Ectodermal cell (in vitro differentiated cells): ENCODE data around the gene INAVA. TPM values are rescaled to one million over a fixed set of nuclear protein-coding genes. Genes with fewer than 3 reads are reported as not detected.

ENCODE experiments used
- H3K27ac ChIP-seq: 2 replicates; pipeline ENCODE4 v1.7.0; 2013; ENCODE audit warnings: mild to moderate bottlenecking, low read depth, low read length; ENCODE audit not compliant: insufficient read depth, poor library complexity, severe bottlenecking
- H3K27me3 ChIP-seq: 2 replicates; pipeline ENCODE4 v1.7.0; 2013; ENCODE audit warnings: mild to moderate bottlenecking, low read length; ENCODE audit not compliant: insufficient read depth, control insufficient read depth, poor library complexity, severe bottlenecking
- H3K36me3 ChIP-seq: one replicate; pipeline ENCODE4 v1.7.0; 2013; ENCODE audit warnings: low read length; ENCODE audit not compliant: control insufficient read depth, insufficient read depth
- H3K4me1 ChIP-seq: one replicate; pipeline ENCODE4 v1.7.0; 2013; ENCODE audit warnings: low read length; ENCODE audit not compliant: control insufficient read depth, insufficient read depth
- H3K4me3 ChIP-seq: 2 replicates; pipeline ENCODE4 v1.7.0; 2013; ENCODE audit warnings: low read depth, low read length, control low read depth; ENCODE audit not compliant: insufficient read depth
- H3K9me3 ChIP-seq: 2 replicates; pipeline ENCODE4 v1.7.0; 2013; ENCODE audit warnings: mild to moderate bottlenecking, low read length, moderate library complexity; ENCODE audit not compliant: control insufficient read depth
- WGBS, 2 experiments: methylation state at CpG; one replicate each; pipeline ENCODE4 v1.1.7; 2013; ENCODE audit warnings: missing lambda C conversion rate in 2 of 2; 5-methylcytosine and 5-hydroxymethylcytosine counted together
- polyA plus RNA-seq, 4 experiments: library from polyadenylated mRNA; stranded (reverse); fragments of 50-300 nt; gene quantifications; one replicate each; pipeline ENCODE4 v1.2.3, GENCODE V29; 2013

Gene INAVA, protein sequence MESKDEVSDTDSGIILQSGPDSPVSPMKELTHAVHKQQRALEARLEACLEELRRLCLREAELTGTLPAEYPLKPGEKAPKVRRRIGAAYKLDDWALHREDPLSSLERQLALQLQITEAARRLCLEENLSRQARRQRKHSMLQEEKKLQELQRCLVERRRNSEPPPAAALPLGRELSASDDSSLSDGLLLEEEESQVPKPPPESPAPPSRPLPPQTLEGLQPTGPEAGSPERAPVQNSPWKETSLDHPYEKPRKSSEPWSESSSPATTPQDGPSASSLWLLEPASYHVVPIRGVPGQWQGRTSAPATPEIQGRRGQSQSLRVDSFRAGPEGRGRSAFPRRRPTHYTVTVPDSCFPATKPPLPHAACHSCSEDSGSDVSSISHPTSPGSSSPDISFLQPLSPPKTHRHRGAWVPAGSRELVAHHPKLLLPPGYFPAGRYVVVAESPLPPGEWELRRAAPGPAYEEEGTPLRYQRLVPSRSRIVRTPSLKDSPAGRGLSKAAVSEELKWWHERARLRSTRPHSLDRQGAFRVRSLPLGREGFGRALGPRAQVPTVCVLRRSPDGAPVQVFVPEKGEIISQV
- 58.1 TPM for polyA plus RNA-seq (2013, experiment 1 of 4)
- 66.2 TPM for polyA plus RNA-seq (2013, experiment 2 of 4)
- 43.7 TPM for polyA plus RNA-seq (2013, experiment 3 of 4)
- polyA plus RNA-seq (2013, experiment 4 of 4): 46.4 TPM

DNA sequence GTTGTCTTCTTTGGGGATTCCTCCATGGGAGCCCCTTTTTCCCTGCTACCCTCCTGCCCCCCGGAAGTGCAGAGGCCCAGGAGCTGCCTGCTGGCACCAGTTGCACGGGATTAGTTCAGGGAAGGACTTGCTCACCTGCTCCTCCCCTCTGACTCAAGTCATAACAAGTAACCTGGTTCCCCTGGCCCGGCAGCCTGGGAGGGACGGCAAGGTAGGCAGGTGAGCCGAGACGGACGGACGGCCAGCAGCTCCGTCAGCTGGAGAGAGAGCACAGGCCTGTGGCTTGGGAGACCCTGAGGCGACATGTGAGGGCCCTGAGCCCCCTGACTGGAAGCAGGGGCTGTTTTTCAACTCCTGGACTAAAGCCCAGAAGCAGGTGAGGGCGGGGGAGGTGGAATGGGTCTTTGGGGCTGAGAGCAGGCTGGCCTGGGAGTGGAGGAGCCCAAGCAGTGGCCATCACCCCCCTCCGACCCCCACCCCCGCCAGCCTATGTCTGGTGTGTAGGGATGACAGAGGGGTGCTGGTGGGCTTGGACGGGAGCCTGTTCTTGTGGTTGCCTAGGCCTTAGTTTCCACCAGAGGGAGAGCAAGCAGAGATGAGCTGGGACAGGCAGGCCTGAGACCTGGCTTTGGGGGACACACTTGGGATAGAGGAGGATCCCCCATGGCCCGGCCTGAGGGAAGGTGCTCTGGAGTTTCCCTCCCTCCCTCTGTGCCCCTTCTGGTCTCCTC, at the start of gene INAVA:
TSS of gene INAVA (plus strand) at position 189 of the 731 bp plus-strand sequence. CDS start 3,501 bp downstream, outside the sequence.
- peak within 1 kb of the TSS; percentile 67 for H3K4me3 ChIP-seq
- no peak within 1 kb of the TSS for H3K27ac ChIP-seq
- peaks cover 11% of the 10 kb centered on the region for H3K36me3 ChIP-seq
- H3K9me3 ChIP-seq: no peaks in the 10 kb centered on the region
- H3K4me1 ChIP-seq: peaks cover 45% of the 10 kb centered on the region
- H3K27me3 ChIP-seq: no peaks in the 10 kb centered on the region
- WGBS, 2 experiments: 80 to 81% methylated on average over 15 of the region's 15 CpGs

DNA sequence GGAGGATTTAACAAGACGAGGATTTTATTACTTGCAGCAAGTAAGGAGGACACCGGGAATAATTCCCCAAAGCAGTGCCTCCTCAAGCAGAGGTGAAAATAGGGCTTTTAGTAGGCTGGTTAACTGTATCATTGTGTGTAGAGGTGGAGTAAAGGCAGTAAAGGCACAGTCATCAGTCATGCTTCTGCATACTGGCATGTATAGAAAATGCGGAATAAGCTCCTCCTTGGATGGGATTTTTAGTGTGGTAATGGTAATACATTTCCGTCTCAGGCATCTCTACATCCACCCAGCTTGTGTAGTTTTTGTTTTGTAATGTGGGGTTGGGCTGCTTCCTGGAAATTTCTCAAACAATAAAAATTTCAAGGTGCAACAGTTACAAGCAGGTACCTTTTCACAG, 49.3 kb upstream of the INAVA start:
- Histone ChIP-seq H3K4me1 (no peaks in the 10 kb centered on the region), H3K4me3 (no peak overlapping the region), H3K9me3 (no peaks in the 10 kb centered on the region), H3K36me3 (peaks cover 17% of the 10 kb centered on the region), H3K27ac (no peak overlapping the region), H3K27me3 (no peaks in the 10 kb centered on the region)
- 96 to 98% methylated on average over 4 of the region's 4 CpGs for WGBS, 2 experiments

DNA sequence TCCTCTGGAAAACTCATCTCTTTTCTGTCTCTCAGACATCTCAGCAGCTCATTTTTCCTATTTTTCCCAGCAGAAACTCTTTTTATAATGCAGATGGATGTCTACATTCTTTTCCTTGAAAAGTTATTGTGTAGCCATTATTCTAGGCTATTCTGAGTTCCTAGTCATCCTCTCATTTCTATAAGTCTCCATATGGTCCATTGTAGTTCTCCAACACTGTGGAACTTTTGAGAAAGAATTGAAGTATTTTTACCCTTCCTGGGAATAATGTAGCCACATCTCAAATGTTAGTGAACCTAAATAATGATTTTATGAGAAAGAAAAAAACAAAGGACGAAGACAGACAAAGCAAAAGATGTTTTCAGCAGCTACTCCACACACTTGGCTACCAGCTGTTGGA, 48.3 kb upstream of the INAVA start:
- Histone ChIP-seq H3K4me3 (no peak overlapping the region), H3K27ac (no peak overlapping the region), H3K27me3 (no peaks in the 10 kb centered on the region), H3K4me1 (no peaks in the 10 kb centered on the region), H3K36me3 (peaks cover 25% of the 10 kb centered on the region), H3K9me3 (no peaks in the 10 kb centered on the region)
- 86 to 95% methylated on average over 1 of the region's 1 CpG for WGBS, 2 experiments

DNA sequence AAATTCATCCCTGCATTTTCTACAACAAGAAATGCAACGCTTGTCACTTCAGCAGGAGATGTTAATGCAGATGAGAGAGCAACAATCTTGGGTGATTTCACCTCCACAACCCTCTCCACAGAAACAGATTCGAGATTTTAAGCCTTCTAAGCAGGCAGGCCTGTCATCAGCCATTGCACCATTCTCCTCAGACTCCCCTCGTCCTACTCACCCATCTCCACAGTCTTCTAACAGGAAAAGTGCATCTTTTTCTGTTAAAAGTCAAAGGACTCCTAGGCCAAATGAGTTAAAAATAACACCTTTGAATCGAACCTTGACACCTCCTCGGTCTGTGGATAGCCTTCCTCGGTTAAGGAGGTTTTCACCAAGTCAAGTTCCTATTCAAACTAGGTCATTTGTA, 45.3 kb upstream of the INAVA start:
- Histone ChIP-seq H3K4me3 (no peak overlapping the region), H3K36me3 (peaks cover 33% of the 10 kb centered on the region), H3K4me1 (no peaks in the 10 kb centered on the region), H3K27me3 (no peaks in the 10 kb centered on the region), H3K27ac (no peak overlapping the region), H3K9me3 (no peaks in the 10 kb centered on the region)
- 96% methylated on average over 6 of the region's 6 CpGs for WGBS, 2 experiments

DNA sequence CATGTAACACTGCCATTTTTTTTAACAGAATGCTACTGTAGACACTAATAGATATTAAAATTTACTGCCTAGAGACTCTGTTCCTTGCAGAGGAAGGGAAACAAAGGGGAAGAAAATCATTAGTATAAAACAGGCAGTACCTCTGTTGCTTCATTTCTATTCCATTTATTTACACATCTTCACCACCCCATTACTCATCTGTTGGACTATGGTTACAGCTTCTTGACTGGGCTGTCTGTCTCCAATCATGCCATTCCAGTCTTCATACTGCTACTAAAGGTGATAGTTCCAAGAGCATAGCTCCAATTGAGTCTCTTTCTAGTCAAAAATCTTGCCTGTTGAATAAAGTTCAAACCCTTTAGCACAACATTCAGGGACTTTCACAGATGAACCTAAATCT, 44.1 kb upstream of the INAVA start:
- no peaks in the 10 kb centered on the region for H3K9me3 ChIP-seq
- H3K27me3 ChIP-seq: no peaks in the 10 kb centered on the region
- H3K27ac ChIP-seq: no peak overlapping the region
- no peak overlapping the region for H3K4me3 ChIP-seq
- peaks cover 34% of the 10 kb centered on the region for H3K36me3 ChIP-seq
- H3K4me1 ChIP-seq: no peaks in the 10 kb centered on the region

DNA sequence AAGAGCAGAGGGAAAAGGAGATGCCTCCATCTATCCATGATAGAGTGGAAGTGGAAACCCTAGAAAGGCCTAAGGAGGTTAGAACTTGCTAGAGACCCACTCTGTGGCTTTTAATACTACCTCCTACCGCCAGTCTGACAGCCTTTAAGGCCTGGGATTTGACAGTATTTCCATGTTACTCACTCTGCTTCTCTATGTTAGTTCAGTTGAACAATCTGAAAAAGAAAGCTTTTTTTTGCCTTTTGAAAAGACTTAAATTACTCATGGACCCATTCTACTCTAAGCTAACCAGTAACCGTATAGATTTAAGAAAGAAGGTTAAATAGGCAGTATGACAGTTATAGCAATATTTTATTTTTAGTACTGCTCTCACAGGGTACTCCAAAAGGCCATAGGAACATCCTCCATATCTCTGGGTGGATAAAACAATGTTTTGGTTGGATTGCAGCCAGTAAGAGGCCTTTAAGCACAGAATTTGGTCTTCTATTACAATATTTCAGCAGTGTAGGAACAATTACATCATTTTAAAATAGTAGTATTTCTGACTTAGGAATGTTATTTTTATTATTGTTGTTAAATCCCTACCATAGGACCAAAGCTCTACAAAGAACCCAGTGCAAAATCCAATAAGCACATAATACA, 37.9 kb upstream of the INAVA start:
- WGBS, 2 experiments: 92 to 93% methylated on average over 1 to 2 of the region's 2 CpGs
- Histone ChIP-seq H3K36me3 (peaks cover 26% of the 10 kb centered on the region), H3K4me3 (no peak overlapping the region), H3K27ac (no peak overlapping the region), H3K4me1 (no peaks in the 10 kb centered on the region), H3K27me3 (no peaks in the 10 kb centered on the region), H3K9me3 (no peaks in the 10 kb centered on the region)

DNA sequence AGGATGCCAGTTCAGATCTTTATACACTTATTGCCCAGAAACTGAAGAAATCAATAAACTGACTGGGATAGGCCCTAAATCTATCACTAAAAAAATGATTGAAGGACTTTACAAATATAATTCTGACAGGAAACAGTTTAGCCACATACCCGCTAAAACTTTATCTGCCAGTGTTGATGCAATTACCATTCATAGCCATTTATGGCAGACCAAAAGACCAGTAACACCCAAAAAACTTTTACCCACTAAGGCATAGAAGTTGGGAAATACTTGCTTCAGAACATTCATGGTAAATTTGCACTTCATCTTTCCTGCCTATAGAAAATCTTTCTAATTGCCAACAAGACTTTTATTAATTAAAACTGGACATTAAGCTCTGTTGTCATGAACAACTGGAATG, 36.9 kb upstream of the INAVA start:
- 90 to 100% methylated on average over 1 of the region's 1 CpG for WGBS, 2 experiments
- H3K4me1 ChIP-seq: no peaks in the 10 kb centered on the region
- H3K4me3 ChIP-seq: no peak overlapping the region
- H3K9me3 ChIP-seq: no peaks in the 10 kb centered on the region
- no peaks in the 10 kb centered on the region for H3K27me3 ChIP-seq
- H3K27ac ChIP-seq: no peak overlapping the region
- H3K36me3 ChIP-seq: peaks cover 28% of the 10 kb centered on the region

DNA sequence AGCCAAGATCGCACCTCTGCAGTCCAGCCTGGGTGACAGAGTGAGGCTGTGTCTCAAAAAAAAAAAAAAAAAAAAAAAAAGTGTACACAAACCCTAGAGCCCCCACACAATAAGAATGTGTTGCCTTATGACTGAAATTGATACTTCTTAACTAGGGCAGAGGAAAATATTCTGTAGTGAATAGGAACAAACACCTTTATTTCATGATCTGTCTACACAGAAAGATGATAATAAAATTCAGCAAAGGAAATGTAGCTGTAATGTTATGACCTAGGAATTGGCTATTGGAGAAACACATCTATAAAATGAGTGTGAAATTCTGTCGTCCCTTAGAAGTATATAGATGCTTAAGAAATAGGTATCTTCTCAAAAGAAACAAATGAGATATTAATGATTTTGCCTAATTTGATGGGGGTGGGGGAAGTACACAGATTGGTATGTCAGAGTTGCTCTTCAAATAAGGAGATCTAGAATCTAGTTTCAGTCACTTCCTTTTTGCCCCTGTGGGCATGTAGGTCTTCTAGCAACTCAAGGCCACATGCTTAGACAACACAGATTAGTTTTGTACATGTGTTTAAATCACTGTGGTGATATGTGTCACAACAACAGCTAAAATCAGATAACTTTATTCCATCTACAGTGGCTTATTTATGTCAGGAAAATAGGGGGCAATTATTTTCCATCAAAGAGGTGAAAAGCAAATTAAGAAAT, 32.6 kb upstream of the INAVA start:
- 96 to 100% methylated on average over 1 to 2 of the region's 2 CpGs for WGBS, 2 experiments
- H3K9me3 ChIP-seq: no peaks in the 10 kb centered on the region
- H3K27me3 ChIP-seq: no peaks in the 10 kb centered on the region
- peaks cover 1% of the 10 kb centered on the region for H3K4me1 ChIP-seq
- H3K36me3 ChIP-seq: peaks cover 15% of the 10 kb centered on the region
- H3K27ac ChIP-seq: no peak overlapping the region
- no peak overlapping the region for H3K4me3 ChIP-seq

DNA sequence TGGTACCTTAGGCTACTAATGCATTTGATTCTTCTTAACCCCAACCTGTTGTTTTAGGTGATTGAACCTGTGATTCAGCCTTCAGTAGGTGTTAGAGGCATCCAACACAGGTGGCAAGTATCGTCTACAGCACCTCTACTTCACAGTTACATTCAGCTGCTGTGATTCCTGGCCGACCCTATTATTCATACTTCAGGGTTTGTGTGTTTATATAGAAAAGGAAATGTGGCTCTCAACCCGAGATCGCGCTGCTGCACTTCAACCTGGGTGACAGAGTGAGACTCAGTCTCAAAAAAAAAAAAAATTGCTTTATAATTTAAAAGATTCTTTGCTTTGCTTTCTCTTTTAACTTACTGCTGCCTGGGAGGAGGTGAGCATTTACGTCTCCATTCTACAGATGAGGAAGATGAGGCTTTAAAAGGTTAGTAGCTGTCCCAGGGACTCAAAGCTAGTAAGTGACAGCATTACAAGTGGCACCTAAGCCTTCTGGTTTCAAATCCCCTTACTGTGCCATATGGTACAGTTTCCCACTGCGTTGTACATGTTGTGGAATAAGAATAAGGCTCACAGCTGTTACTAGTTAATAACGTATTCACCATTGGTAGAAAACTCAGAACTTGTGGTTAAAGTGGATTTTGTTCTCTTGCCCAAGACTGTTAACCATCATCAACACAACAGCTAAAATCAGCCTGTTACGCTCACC, 31.8 kb upstream of the INAVA start:
- H3K27ac ChIP-seq: no peak overlapping the region
- H3K36me3 ChIP-seq: peaks cover 12% of the 10 kb centered on the region
- H3K4me3 ChIP-seq: no peak overlapping the region
- 96 to 100% methylated on average over 6 to 9 of the region's 9 CpGs for WGBS, 2 experiments
- peaks cover 5% of the 10 kb centered on the region for H3K4me1 ChIP-seq
- no peaks in the 10 kb centered on the region for H3K27me3 ChIP-seq
- no peaks in the 10 kb centered on the region for H3K9me3 ChIP-seq
